ENCODE results near the gene COL15A1.

COL15A1 gene

GRCh38 chr9:99015890-99016289, 72.2 kb downstream of the COL15A1 start:
- Histone ChIP-seq H3K4me3 (ENCODE audit: low read length) (no peak overlapping the region), H3K27me3 (replicated peaks; ENCODE audit: insufficient read depth, low read length) (no peaks in the 10 kb centered on the region), H3K9ac (ENCODE audit: low read length) (no peak overlapping the region), H3K4me2 (ENCODE audit: low read depth, low read length) (no peak overlapping the region), H3F3A (ENCODE audit: insufficient read depth, low read length) (no peaks in the 10 kb centered on the region), H3K27ac (ENCODE audit: low read length) (no peak overlapping the region), H3K36me3 (replicated peaks; ENCODE audit: insufficient read depth, low read length) (no peaks in the 10 kb centered on the region), H3K9me2 (replicated peaks; ENCODE audit: insufficient read depth, low read length) (no peaks in the 10 kb centered on the region), H4K20me1 (ENCODE audit: insufficient read depth, low read length) (no peaks in the 10 kb centered on the region), H2AFZ (ENCODE audit: low read length) (no peak overlapping the region), H3K4me1 (ENCODE audit: low read length) (no peaks in the 10 kb centered on the region), H3K9me3 (replicated peaks; ENCODE audit: insufficient read depth, low read length) (no peaks in the 10 kb centered on the region), H3K79me2 (ENCODE audit: low read length) (no peaks in the 10 kb centered on the region)
- no peak for DNase-seq
- TF ChIP-seq CTCF (IDR thresholded peaks at IDR 0.05; ENCODE audit: low read length) (no peak), EZH2phosphoT487 (IDR thresholded peaks at IDR 0.05; ENCODE audit: low read length) (no peak), EZH2 (optimal IDR thresholded peaks at IDR 0.05; ENCODE audit: low read depth, low read length) (no peak)

GRCh38 chr9:99016681-99017387, 73.1 kb downstream of the COL15A1 start:
- no peak for DNase-seq
- Histone ChIP-seq H3K9me2 (replicated peaks; ENCODE audit: insufficient read depth, low read length) (no peaks in the 10 kb centered on the region), H3K9ac (ENCODE audit: low read length) (no peak overlapping the region), H3K9me3 (replicated peaks; ENCODE audit: insufficient read depth, low read length) (no peaks in the 10 kb centered on the region), H3K4me2 (ENCODE audit: low read depth, low read length) (no peak overlapping the region), H3K36me3 (replicated peaks; ENCODE audit: insufficient read depth, low read length) (no peaks in the 10 kb centered on the region), H3K27ac (ENCODE audit: low read length) (no peak overlapping the region), H3K27me3 (replicated peaks; ENCODE audit: insufficient read depth, low read length) (no peaks in the 10 kb centered on the region), H4K20me1 (ENCODE audit: insufficient read depth, low read length) (no peaks in the 10 kb centered on the region), H3K79me2 (ENCODE audit: low read length) (no peaks in the 10 kb centered on the region), H3K4me1 (ENCODE audit: low read length) (no peaks in the 10 kb centered on the region), H3K4me3 (ENCODE audit: low read length) (no peak overlapping the region), H3F3A (ENCODE audit: insufficient read depth, low read length) (no peaks in the 10 kb centered on the region), H2AFZ (ENCODE audit: low read length) (no peak overlapping the region)
- no peak for TF ChIP-seq EZH2phosphoT487 (IDR thresholded peaks at IDR 0.05; ENCODE audit: low read length)
- no peak for TF ChIP-seq CTCF (IDR thresholded peaks at IDR 0.05; ENCODE audit: low read length)
- TF ChIP-seq EZH2 (optimal IDR thresholded peaks at IDR 0.05; ENCODE audit: low read depth, low read length): no peak

- Histone ChIP-seq H3K4me1 (ENCODE audit: low read length) (no peaks in the 10 kb centered on the region), H3K27me3 (replicated peaks; ENCODE audit: insufficient read depth, low read length) (no peaks in the 10 kb centered on the region), H3F3A (ENCODE audit: insufficient read depth, low read length) (no peaks in the 10 kb centered on the region), H2AFZ (ENCODE audit: low read length) (no peak overlapping the region), H4K20me1 (ENCODE audit: insufficient read depth, low read length) (no peaks in the 10 kb centered on the region), H3K9ac (ENCODE audit: low read length) (no peak overlapping the region), H3K9me2 (replicated peaks; ENCODE audit: insufficient read depth, low read length) (no peaks in the 10 kb centered on the region), H3K27ac (ENCODE audit: low read length) (no peak overlapping the region), H3K4me2 (ENCODE audit: low read depth, low read length) (no peak overlapping the region), H3K9me3 (replicated peaks; ENCODE audit: insufficient read depth, low read length) (no peaks in the 10 kb centered on the region), H3K4me3 (ENCODE audit: low read length) (no peak overlapping the region), H3K36me3 (replicated peaks; ENCODE audit: insufficient read depth, low read length) (no peaks in the 10 kb centered on the region), H3K79me2 (ENCODE audit: low read length) (no peaks in the 10 kb centered on the region)
- TF ChIP-seq EZH2 (optimal IDR thresholded peaks at IDR 0.05; ENCODE audit: low read depth, low read length) (no peak), EZH2phosphoT487 (IDR thresholded peaks at IDR 0.05; ENCODE audit: low read length) (no peak), CTCF (IDR thresholded peaks at IDR 0.05; ENCODE audit: low read length) (no peak)
- DNase-seq: no peak
Observed at GRCh38 chr9:99018653-99019052, 74.9 kb downstream of the COL15A1 start.
